ENCODE results near the gene SDK1.

Gene SDK1

DNA sequence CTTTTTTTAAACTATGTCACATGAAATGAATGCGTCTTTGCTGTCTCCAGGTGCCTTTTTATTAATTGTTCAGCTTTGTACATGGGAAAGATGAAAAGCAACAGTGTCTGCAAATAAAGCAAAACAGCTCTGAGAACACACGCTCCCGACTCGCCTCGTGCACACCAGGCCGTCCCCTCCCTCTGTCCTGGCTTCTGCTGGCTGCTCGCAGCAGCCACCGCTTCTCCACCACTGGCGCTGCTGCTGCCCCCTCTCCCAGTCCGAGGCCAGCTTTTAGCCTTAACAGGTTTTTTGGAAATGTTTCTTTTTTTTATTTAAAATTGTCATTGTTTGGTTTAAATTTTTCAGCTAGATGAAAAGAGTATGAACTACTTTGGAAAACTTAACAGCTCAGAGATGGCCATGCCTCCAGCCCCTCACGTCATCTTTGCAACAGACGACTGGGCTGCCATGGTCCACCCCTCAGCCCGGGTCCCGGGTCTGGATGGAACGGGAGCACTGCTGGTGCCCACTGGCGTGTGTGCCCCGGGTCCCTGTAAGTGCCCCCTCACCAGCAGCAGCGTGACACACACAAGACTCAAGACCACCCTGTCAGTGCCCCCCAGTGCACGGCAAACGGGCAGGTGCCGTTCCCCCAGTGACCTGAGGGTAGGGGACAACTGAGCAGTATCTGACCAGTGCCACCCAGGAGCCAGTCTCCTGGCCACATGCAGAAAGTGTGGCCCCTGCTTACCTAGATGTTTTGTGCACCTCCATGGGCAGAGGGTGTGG, 965.4 kb downstream of the SDK1 start:
- no peak for FAIRE-seq
- DNase-seq (ENCODE audit: insufficient read length, low spot score), result no peak

DNA sequence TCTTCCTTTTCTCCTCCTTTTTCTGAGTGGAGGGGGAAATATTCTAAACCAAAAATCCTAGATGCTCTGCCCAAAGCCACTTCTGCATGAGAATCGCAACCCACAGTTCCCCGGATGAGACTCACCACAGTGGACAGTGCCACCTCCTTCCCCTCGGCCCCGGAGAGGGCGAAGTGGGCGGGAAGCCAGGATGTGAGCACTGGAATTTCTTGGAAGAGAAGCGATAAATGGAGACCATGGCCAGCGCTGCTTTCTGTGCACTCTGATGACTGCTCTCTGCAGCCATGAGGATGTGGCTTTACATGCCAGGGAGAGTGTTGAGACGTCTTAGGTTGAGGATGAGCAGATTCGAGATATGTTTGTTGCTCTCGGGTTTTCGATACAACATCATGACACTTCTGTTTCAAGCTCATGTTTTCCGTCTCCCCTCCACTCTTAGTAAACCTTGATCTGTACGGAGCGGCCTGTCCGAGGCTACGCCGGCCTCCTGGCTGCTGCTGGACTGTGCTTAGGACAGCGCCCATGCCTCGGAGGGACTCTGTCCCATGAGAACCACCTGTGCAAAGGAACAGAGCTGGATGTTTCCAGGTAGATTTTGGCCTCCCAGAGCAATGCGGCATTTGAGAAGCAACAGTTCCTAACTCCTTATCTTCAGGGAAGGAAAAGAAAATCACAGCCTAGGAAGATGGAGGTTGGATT, 966.4 kb downstream of the SDK1 start:
- FAIRE-seq, result no peak
- DNase-seq (ENCODE audit: insufficient read length, low spot score), result no peak

DNA sequence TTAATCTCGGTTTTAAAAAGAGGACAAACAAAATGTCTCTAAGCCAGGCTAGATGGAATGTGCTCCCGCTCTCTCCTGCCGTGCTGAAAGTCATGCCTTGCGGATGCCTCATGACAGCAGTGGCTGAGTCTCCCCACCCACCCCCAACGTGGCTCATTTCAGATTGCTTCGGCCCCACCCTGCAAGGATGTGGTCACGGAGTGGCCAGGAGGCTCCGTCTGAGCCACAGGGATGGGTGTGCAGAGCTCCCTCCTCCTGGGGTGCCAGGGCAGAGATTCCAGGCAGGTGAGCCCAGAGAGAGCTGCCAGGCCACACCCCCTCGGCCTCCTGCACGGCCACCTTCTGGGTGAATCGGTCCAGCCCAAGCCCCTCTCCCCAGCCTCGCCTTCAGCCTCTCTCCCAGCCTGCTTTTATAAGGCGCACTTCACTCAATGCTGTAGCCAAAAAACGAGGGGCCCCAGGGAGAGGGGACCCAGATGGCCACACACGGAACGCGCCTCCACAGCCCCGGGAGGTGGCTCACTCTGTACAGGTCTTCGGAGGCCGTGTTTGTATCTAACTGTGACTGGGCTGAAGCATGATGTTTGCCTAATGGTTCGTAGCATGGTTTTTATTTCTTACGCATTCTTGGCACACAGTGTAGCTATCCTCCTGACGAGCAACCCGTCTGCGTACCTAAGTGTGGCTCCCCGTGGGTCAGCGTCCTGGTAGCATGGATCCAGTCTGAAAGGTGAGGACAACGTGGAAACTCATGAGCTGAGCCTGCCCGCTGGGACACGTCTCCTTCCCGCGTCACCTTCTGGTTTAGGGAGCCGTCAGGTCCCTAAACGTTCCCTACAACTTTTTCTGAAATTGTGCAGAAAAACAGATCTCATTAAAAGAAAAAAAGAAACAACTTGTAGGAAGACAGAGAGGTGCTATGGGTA, 967.3 kb downstream of the SDK1 start:
- FAIRE-seq, result no peak
- DNase-seq (ENCODE audit: insufficient read length, low spot score), result no peak

DNA sequence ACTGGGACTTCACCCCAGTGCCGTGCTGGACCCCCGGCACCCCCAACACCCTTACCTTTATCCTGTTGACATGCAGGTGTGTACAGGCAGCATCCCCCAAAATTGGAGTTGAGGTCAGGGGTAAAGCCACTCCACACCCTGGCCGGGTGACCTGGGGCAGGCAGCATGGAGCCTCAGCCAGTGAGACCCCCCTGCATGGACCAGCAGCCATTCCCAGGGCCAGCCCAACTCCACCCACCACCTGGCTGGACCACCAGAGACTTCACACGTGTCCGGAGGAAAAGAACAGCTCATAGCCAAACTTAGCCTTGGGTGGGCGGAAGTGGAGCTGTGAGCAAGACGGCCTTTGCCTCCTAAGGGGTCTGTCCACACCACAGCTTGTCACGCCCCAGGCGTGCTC, 968.0 kb downstream of the SDK1 start:
- DNase-seq (ENCODE audit: insufficient read length, low spot score) (no peak), FAIRE-seq (no peak)

DNA sequence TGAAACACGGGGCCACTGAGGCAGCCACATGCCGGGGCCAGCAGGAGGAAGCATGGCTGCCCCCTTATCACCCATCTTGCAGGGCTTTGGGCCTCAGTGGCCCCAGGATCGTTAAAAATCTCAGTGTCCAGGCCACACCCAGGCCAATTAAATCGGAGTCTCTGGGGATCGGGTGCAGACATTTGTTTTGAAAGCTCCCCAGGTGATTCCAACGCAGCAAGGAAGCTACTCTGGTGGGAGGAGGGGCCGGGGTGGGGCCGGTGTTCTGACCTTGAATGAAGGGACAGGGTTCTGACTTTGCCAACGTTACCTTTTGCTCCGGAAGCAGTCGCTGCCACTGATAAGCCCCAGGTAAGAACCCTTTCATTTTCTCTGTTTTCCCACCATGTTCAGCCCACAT, 968.7 kb downstream of the SDK1 start:
- FAIRE-seq (no peak), DNase-seq (ENCODE audit: insufficient read length, low spot score) (no peak)

DNA sequence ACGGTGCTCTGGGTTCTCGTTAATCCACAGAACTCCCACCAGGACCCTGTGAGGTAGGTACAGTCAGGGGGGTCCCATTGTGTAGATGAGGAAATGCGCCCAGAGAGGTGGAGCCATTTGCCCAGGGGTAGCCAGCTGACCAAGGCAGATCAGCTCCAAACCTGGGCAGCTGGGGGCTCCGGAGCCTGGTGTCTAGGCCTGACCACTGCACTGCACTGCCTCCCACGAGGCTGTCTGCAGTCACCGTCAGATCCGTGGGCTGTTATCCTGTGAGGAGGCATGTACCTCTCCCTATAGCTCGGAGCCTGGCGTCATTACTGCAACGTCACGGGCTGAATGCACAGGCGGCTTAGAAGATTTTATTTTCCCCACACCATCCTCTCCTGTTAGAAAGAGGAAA, 969.2 kb downstream of the SDK1 start:
- FAIRE-seq (no peak), DNase-seq (ENCODE audit: insufficient read length, low spot score) (no peak)

DNA sequence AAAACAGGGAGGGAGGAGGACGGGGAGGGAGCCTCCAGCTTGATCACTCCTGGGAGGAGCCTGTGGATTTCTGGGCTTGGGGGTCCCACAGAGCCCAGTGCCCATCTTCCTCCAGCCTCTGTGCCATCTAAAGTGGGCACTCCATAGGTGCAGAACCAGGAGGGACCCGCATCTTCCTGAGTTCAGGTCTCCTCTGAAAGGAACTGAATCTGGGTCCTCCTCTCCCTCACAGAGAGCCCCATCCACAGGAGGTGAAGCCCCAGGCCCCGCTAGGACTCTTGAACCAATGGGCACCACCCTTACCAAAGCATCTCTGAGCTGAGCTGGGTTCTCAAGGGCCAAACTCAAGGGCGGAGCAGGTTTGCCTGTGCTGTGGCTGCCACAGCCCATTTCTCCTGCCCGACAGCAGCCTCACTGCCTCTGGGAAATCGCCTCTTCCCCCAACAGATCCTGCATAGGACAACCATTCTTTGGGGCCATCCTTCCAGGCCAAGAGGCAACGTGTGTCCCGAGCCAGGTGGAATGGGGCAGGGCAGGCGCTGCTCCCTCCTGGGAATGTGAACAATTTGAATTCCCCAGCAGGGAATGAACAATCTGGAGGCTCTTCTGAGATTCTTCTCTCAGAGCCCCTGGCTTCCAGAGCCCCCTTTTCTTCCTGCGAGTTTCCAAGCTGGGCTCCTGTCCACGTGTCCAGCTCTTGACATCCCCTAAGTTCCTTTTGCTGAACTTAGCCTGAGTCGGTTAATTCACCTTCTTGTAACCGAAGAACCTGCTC, 970.1 kb downstream of the SDK1 start:
- FAIRE-seq (no peak), DNase-seq (ENCODE audit: insufficient read length, low spot score) (no peak)

DNA sequence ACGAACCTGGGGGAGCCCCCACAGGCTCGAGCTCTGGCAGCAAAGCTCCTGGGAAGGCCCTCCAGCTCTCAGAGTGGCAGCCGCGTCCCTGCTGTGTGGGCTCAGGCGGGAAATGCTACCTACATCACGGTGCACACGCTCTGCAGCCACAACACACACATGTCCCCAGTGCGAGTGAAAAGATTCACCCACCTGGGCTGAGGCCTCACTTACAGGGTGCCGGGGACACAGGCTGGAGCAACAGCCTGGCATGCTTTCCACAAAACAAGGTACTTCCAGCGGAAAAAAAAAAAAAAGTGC, 970.6 kb downstream of the SDK1 start:
- no peak for FAIRE-seq

DNA sequence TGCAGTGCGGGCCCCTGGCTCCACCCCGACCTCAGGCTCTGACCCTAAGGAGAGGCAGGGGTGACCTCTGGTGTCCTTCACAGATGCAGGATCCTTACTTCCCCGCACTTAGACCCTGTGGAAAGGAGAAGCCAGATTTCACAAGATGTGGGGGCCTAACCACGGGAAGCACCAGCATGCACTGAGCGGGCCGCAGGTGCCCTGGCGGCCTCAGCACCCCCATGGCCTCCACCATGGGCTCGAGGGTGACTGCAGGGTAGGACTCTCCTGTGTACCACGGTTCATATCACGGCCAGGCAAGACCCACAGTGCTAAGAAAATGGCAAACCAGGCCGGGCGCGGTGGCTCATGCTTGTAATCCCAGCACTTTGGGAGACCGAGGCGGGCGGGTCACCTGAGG, 971.1 kb downstream of the SDK1 start:
- FAIRE-seq, result no peak
- no peak for DNase-seq (ENCODE audit: insufficient read length, low spot score)

More for the DNA sequence above, 970.6 kb downstream of the SDK1 start:
- no peak for DNase-seq (ENCODE audit: insufficient read length, low spot score)

DNA sequence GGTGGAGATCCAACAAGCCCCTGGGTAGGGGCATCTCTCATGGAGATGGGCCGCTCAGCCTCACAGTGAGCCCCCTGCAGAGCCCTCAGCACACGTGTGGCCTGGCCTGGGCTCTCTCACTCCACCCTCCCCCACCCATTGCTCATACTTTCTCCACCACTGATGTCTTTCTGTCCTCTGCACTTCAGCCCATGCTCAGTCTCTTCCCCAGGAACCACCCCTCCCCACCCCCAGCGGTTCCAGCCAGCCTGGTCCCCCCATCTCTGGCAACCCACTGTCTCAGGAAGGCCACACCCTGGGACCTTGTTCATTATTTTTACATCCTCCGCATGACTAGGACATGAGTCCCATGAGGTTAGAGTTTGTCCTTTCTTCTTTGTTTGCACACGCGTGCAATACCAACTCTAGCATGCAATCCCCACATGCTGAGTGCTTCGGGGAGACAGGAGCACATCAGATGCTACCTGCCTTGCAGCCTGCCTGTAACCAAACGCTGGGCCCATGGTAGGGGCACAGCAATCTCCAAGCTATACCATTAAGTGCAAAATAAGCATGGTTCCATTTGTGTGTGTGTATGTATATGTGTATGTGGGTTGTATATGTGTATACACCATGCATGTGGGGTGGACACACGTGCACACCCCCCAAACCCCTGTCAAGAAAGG, 972.6 kb downstream of the SDK1 start:
- no peak for FAIRE-seq

DNA sequence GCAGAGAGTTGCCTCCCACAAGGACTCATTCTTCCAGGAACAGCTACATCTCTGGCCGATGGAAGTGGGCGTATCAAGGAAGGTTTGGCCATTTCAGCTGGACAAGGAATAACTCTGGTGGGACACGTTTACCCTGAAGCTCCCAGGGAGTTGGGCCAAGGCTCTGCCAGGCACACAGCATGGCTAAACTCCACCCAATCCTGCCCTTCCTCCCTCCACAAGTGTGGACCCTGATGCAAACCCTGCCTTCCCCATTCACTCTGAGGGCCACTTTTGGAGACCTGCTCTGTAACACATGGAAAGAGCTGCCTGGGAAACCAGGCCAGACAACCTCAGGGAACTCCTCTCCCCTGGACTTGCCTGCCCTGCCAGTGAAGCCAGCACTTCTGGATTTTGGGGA, 973.2 kb downstream of the SDK1 start:
- FAIRE-seq (no peak), DNase-seq (ENCODE audit: insufficient read length, low spot score) (no peak)

More for the DNA sequence above, 972.6 kb downstream of the SDK1 start:
- no peak for DNase-seq (ENCODE audit: insufficient read length, low spot score)

DNA sequence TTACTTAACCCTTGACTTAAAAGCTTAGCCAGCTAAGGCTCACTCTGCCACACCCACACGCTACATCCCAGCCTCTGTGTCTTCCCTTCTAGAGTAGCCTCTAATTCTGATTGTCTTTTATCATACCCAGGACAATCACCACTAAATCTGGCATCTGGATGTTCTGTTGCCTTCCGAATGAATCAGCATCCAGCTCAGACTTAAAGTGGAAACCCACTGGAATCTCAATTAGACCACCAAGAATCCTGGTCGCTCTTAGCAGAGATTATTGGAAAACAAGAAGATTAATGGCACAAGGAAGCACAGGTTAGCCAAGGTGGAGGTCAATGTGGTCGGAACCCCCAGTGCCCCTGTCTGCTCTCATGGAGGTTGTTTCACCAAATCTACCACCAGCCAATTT, 976.9 kb downstream of the SDK1 start:
- no peak for FAIRE-seq
- no peak for DNase-seq (ENCODE audit: insufficient read length, low spot score)

DNA sequence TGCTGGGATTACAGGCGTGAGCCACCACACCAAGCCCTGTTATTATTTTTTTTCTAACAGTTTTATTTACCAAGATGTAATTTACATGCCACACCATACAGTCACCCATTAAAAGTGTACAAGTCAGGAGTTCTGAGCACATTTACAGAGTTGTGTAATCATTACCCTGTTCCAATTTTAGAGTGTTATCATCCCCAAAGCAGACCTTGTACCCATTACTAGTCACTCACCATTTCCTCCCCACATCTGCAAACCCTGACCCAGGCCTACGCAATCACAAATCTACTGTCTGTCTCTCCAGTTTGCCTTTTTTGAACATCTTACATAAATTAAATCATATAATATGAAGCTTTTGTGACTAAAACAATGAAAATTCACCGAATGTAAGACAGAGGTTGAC, 978.2 kb downstream of the SDK1 start:
- FAIRE-seq (no peak), DNase-seq (ENCODE audit: insufficient read length, low spot score) (no peak)

DNA sequence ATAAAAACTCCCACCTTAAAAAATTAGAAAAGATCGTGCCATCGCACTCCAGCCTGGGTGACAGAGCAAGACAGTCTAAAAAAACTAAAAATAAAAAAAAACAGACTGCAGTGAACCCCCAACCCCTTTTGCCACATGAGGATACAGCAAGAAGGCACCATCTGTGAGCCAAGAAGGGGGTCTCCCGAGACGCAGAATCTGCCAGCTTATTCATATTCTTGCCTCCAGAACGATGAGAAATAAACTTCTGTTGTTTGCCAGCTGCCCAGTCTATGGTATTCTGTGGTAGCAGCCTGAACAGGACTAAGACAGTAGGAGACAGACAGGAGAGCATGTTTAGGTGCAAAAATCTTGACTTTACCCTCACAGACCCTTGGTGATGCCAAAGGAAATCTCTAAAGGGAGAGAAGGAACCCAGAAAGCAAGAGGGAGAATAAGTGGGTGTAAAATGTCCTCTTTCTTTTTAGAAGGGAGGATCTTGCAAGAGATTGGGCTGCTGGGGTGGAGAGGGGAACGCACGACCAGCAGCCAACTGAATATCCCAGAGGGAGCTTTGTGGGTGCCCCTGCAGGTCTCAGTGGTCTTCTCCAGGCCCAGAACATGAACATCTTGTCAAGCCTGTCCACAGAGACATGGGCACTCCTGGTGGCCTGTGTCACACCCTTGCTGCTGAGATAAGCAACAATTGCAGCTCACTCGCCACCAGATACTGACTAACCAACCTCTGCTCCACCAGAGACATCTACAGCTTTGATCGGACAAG, 980.4 kb downstream of the SDK1 start:
- FAIRE-seq (no peak), DNase-seq (ENCODE audit: insufficient read length, low spot score) (no peak)

DNA sequence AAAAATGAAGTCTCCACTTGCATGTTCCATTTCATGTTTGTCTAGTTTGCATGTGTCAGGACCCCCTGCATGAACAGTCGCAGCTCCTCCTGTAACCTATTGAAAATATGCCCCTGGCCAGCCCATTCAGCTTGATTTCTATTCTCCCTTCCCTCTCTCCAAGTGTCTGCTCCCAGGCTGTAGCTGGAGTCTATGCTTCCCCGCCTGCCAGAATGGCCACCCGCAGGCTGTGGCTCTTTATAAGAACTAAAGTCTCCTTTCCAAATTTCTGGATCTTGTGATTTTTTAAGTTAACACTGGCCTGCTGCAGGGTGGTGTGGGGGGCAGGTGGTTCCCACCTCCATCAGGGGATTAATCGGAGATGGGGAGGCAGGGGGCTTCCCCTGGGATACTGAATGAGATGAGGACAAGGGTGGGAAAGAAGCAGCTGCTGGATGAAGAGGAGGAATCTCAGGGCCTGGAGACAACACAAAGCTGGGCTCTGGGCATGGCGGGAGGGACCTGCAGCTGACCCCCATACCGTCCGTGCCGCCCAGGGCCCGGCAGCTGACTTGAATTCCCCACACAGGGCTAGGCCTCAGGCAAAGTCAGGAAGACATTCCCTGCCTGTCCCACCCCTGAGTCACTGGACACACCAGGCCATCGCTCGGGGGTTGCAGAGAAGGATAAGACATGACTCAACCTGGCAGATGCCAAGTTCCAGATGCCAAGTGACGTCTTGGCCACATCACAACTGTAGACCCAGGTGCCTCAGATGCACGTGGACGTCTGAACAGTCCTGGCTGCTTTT, 981.6 kb downstream of the SDK1 start:
- no peak for DNase-seq (ENCODE audit: insufficient read length, low spot score)

DNA sequence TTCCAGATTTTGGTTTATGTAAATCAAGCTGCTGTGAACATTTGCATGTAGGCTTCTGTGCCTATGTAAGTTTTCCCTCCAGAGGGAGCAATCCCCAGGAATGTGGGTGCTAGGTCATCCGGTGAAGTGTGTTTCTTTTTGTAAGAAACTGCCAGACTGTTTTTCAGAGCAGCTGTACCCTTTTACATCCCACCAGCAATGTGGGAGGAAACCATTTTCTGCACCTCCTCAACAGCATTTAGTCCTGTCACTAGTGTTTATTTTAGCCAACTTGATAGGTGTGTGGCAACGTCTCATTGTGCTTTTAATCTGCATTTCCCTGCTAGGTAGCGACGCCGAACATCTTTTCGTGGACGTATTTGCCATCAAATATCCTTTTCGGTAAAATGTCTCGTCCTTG, 985.3 kb downstream of the SDK1 start:
- FAIRE-seq (no peak), DNase-seq (ENCODE audit: insufficient read length, low spot score) (no peak)

More for the DNA sequence above, 981.6 kb downstream of the SDK1 start:
- FAIRE-seq, result no peak

DNA sequence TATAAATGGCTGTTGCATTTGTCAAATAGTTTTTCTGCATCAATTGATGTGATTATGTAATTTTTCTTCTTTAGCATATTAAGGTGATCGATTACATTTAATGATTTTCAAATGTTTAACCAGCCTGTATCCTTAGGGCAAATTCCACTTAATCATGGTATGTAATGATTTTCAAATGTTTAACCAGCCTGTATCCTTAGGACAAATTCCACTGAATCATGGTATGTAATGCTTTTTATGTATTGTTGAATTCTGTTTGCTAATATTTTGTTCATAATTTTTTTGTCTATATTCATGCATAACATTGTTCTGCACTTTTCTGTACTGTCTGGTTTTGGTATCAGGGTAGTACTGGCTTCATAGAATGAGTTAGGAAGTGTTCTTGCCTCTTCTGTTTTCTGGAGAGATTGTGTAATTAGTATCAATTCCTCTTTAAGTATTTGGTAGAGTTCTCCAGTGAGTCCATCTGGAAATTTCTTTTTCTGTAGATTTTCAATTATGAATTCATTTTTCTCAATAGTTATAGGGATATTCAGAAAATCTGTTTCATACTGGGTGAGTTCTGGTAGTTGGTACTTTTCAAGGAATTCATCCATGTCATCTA, 987.8 kb downstream of the SDK1 start:
- DNase-seq (ENCODE audit: insufficient read length, low spot score) (no peak), FAIRE-seq (no peak)

DNA sequence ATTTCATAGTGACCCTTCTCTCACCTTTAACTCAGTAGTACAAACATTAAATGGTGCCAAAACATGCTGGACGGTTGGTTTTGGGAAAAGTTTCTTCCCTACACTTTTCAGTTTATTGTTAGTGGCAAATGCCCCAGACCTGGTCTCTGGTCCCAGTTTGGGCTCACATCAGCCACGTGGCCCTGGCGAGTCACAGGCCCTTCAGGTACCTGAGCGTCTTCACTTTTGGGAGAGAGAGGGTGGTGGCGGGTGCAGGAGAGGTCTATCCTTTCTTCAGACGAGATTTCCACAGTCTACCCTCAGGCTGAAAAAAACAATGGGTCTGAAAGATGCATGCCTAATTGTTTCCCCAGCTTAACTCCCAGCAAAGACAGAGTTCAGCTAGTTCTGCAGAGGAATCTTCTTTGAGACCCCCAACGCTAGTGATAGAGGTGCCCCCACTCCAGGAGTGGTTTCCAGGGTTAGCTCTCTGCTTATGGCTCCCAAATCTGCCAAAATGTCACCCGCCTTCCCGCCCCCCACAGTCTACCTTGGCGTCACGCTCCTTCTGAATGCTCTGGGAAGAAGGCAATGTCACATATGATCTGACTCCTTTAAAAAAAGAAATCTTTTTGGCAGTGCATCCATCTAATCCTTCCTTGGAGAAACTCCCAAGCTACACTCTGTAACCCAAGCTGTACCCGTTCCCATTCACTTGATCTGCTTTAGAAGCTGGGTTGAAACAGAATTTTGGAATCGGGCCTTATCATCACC, 996.3 kb downstream of the SDK1 start:
- DNase-seq (ENCODE audit: insufficient read length, low spot score), result no peak
- no peak for FAIRE-seq

All from GM19239 (cell line).